HG02852 (cell line): ENCODE data around the gene FIG4.
A peak's percentile ranks its signal among the peaks of the same experiment; 100 is the strongest.
"Not testable (repeated sequence)": the region's sequence is repeated elsewhere in the genome, so short reads cannot be mapped to it uniquely, and the experiment has no call there.

ENCODE experiments used
- ATAC-seq: cut with Tn5 transposase; IDR thresholded peaks from one replicate; pipeline ENCODE4 v1.9.1; 2021; ENCODE audit warnings: mild to moderate bottlenecking, moderate library complexity; ENCODE audit not compliant: unreplicated experiment

FIG4 gene

GRCh38 chr6:109701774-109702173 is 10.7 kb downstream of the FIG4 start:
- no peak for ATAC-seq

- no peak for ATAC-seq
These were observed 11.7 kb downstream of the FIG4 start for GRCh38 chr6:109702791-109703190.

GRCh38 chr6:109705258-109705657 is 14.2 kb downstream of the FIG4 start:
- peak; percentile 86 for ATAC-seq

- no peak for ATAC-seq
These were observed 15.4 kb downstream of the FIG4 start for GRCh38 chr6:109706513-109706912.

GRCh38 chr6:109708099-109708498 is 17.0 kb downstream of the FIG4 start:
- ATAC-seq = not testable (repeated sequence)

- ATAC-seq = no peak
These were observed 22.0 kb downstream of the FIG4 start for GRCh38 chr6:109713097-109713496.

GRCh38 chr6:109714166-109714565 is 23.1 kb downstream of the FIG4 start:
- no peak for ATAC-seq

GRCh38 chr6:109714611-109715010 is 23.5 kb downstream of the FIG4 start:
- ATAC-seq = no peak

- ATAC-seq = no peak
These were observed 24.5 kb downstream of the FIG4 start for GRCh38 chr6:109715616-109716015.

GRCh38 chr6:109717971-109718370 is 26.9 kb downstream of the FIG4 start:
- no peak for ATAC-seq

- ATAC-seq = no peak
These were observed 27.9 kb downstream of the FIG4 start for GRCh38 chr6:109718991-109719390.

GRCh38 chr6:109720311-109720710 is 29.2 kb downstream of the FIG4 start:
- no peak for ATAC-seq

- no peak for ATAC-seq
These were observed 30.9 kb downstream of the FIG4 start for GRCh38 chr6:109722011-109722410.

GRCh38 chr6:109722564-109723254 is 31.6 kb downstream of the FIG4 start:
- no peak for ATAC-seq

GRCh38 chr6:109725250-109725649 is 34.2 kb downstream of the FIG4 start:
- not testable (repeated sequence) for ATAC-seq

- no peak for ATAC-seq
These were observed 45.4 kb downstream of the FIG4 start for GRCh38 chr6:109736273-109737025.

- ATAC-seq = no peak
These were observed 47.2 kb downstream of the FIG4 start for GRCh38 chr6:109738255-109738654.

- ATAC-seq = no peak
These were observed 47.6 kb downstream of the FIG4 start for GRCh38 chr6:109738667-109739066.

GRCh38 chr6:109739686-109740085 is 48.6 kb downstream of the FIG4 start:
- ATAC-seq = no peak

- no peak for ATAC-seq
These were observed 49.7 kb downstream of the FIG4 start for GRCh38 chr6:109740787-109741186.

GRCh38 chr6:109743739-109744138 is 52.6 kb downstream of the FIG4 start:
- no peak for ATAC-seq

- ATAC-seq = not testable (repeated sequence)
These were observed 53.7 kb downstream of the FIG4 start for GRCh38 chr6:109744779-109745178.
